Lower lobe of right lung (tissue), 2 donors: ENCODE measurements around the gene SETD3. TPM values are rescaled to one million over a fixed set of nuclear protein-coding genes. Genes with fewer than 3 reads are reported as not detected.

Experiments used
- ATAC-seq, 2 donors: fragments of 200-7000 bp; cut with Tn5 transposase; one replicate each; pipeline ENCODE4 v1.9.1; 2020 to 2022; ENCODE audit warnings: mild to moderate bottlenecking in 2 of 2, moderate library complexity in 2 of 2
- DNase-seq: peaks from one replicate; pipeline ENCODE4 v3.0.0-alpha.2; 2020
- H3K27ac ChIP-seq: fragments of 200-600 bp; one replicate; pipeline ENCODE4 v1.8.0; 2022
- H3K27me3 ChIP-seq: fragments of 200-600 bp; one replicate; pipeline ENCODE4 v1.8.0; 2022; ENCODE audit warnings: low read depth
- H3K36me3 ChIP-seq: fragments of 200-600 bp; one replicate; pipeline ENCODE4 v1.8.0; 2022; ENCODE audit warnings: mild to moderate bottlenecking
- H3K4me1 ChIP-seq: fragments of 200-600 bp; one replicate; pipeline ENCODE4 v1.8.0; 2022
- H3K4me3 ChIP-seq: fragments of 200-600 bp; one replicate; pipeline ENCODE4 v1.8.0; 2022; ENCODE audit warnings: mild to moderate bottlenecking
- H3K9me3 ChIP-seq: fragments of 200-600 bp; one replicate; pipeline ENCODE4 v1.8.0; 2022
- intact Hi-C: fragments of 100-400 bp; cut with DNase I; formaldehyde crosslinking; loops from one replicate; pipeline ENCODE4 v1.11.0; 2022
- total RNA-seq: library from RNA; stranded (reverse); fragmentation: NEBNext Ultra II Directional; extraction: Animal tissue kit (Norgen Biotek cat#: 25700); gene quantifications from one replicate; pipeline ENCODE4 v1.2.1, GENCODE V29; 2021
- TF ChIP-seq, protein P1 (sequence below): fragments of 200-600 bp; IDR thresholded peaks from one replicate; pipeline ENCODE4 v1.8.0; 2022; ENCODE audit warnings: antibody characterized with exemption, mild to moderate bottlenecking
- donor health status: DM: no; HTN: yes; CAD: no; lungs with severe emphysema.

SETD3 gene
- total RNA-seq, 1 donor from 2014 or later: 78.7 TPM

DNA sequence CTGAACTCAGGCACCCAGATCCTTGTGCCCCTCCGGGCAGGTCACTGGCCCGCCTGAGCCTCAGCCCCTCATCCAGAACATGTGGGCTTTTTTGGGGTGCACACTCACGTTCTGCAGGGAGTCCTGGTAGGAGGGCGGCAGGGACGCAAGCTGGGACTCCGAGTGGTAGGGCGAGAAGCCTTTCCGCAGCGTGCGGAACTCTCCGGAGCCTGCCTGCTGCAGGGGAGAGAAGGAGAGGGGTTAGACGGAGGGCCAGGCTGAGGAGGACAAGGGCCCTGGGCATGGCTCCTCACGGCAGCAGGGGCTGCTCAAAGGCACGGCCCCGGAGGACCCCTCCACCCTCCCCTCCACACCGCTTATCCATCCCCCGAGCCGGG lies 41.4 kb upstream of the SETD3 start:
- H3K4me3 ChIP-seq: no peak overlapping the region
- DNase-seq (peak; percentile 39), ATAC-seq (no peak)
- H3K4me1 ChIP-seq: peaks cover 41% of the 10 kb centered on the region
- H3K27me3 ChIP-seq: no peaks in the 10 kb centered on the region
- H3K27ac ChIP-seq: no peak overlapping the region
- intact Hi-C loops: loop anchor here (10.0 kb wide), 1 partner anchor 103 kb away; no protein-coding TSS in a partner anchor
- TF ChIP-seq, protein P1, sequence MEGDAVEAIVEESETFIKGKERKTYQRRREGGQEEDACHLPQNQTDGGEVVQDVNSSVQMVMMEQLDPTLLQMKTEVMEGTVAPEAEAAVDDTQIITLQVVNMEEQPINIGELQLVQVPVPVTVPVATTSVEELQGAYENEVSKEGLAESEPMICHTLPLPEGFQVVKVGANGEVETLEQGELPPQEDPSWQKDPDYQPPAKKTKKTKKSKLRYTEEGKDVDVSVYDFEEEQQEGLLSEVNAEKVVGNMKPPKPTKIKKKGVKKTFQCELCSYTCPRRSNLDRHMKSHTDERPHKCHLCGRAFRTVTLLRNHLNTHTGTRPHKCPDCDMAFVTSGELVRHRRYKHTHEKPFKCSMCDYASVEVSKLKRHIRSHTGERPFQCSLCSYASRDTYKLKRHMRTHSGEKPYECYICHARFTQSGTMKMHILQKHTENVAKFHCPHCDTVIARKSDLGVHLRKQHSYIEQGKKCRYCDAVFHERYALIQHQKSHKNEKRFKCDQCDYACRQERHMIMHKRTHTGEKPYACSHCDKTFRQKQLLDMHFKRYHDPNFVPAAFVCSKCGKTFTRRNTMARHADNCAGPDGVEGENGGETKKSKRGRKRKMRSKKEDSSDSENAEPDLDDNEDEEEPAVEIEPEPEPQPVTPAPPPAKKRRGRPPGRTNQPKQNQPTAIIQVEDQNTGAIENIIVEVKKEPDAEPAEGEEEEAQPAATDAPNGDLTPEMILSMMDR: no peak
- H3K36me3 ChIP-seq: no peaks in the 10 kb centered on the region
- H3K9me3 ChIP-seq: no peaks in the 10 kb centered on the region

DNA sequence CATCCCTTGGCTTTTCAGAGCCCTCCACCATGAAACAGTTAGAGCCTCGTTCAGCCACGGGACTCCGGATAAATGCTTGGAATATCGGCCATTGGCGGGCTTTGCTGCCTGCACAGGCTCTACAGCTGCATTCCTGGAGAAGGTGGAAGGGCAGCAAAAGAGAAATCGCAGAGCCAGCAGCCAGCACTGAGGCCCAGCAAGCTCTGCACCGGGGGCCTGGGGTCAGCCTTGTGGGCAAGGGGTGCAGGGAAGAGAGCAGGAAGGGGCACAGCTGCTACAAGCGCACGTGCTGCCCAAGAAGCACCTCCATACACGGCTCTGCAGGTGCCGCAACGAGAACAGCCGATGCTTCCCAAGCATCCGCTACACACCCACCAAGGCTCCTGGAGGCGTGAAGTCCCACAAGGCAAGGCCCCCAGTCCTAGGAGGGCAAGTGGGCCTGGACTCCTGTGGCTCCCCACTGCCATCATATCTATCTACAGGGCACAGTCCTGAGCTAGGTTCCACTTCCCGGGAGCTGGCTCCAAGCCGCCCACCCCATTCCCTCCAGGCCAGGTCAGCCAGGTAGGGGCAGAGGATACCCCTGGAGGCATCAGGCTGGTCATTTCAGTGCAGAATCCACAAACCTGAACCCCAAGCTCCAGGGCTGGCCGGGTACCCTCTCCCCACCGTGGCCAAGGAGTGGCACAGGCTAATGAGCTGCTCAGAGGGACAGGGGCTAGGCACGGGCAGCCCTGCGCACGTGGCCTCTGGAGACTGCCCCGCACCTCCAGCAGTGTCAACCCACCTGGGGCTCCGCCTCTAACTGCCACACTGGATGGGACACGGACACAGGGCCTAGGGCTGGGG lies 40.7 kb upstream of the SETD3 start:
- peaks cover 41% of the 10 kb centered on the region for H3K4me1 ChIP-seq
- no peak for ATAC-seq
- intact Hi-C loops: loop anchor here (10.0 kb wide), 1 partner anchor 103 kb away; no protein-coding TSS in a partner anchor
- H3K27ac ChIP-seq: no peak overlapping the region
- H3K27me3 ChIP-seq: no peaks in the 10 kb centered on the region
- H3K36me3 ChIP-seq: no peaks in the 10 kb centered on the region
- H3K9me3 ChIP-seq: no peaks in the 10 kb centered on the region
- H3K4me3 ChIP-seq: no peak overlapping the region
- DNase-seq: peak; percentile 24
- TF ChIP-seq, protein P1: no peak

DNA sequence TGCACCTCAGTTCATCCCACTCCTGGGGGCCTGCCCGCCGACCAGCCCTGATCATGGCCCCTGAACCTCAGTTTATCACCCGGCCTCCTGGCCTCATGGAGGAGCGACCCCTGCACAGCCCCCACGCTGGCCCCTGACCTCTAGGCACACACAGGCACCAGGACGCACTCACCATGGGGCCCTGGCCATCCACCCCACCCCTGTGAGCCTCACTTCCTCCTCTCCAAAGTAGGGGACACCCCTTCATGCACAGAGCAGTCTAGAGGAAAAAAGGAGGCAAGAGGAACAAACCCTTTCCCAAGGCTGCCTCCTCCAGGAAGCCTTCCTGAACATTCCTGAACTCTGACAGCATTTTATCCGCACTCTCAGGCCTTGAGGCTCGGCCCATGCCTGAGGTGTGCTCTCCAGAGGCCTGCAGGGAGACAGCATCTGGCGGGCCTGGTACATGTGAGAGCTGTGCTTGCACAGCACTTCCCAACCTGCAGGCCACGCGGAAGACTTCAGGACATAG lies 40.0 kb upstream of the SETD3 start:
- H3K27me3 ChIP-seq: no peaks in the 10 kb centered on the region
- H3K36me3 ChIP-seq: no peaks in the 10 kb centered on the region
- H3K9me3 ChIP-seq: no peaks in the 10 kb centered on the region
- TF ChIP-seq, protein P1: no peak
- no peak overlapping the region for H3K27ac ChIP-seq
- intact Hi-C loops: loop anchor here (10.0 kb wide), 1 partner anchor 104 kb away; no protein-coding TSS in a partner anchor
- DNase-seq (peak; percentile 32), ATAC-seq (no peak)
- no peak overlapping the region for H3K4me3 ChIP-seq
- H3K4me1 ChIP-seq: peaks cover 40% of the 10 kb centered on the region

DNA sequence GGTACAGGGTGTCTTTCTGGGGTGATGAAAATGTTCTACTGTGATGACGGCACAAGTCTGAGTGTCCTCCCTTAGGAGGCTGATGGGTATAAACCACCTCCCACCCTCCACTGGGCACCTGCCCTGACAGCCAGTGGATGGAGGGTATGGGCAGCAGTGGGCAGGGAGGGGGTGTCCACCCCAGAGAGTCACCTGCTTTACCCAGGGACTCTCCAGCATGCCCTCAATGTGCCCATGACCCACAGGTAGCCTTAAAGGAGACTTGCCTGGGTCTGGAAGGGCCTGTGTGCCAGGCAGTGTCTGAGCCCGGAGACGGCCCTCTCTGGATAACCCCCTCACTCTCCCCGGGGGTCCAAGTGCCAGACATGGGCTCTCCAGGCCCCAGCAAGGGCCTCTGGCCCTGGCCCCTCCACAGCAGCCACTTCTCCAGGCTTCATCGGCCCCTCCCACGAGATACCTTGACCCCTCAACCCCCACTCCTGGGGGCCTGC lies 39.3 kb upstream of the SETD3 start:
- H3K4me3 ChIP-seq: no peak overlapping the region
- intact Hi-C loops: loop anchor here (10.0 kb wide), 1 partner anchor 105 kb away; no protein-coding TSS in a partner anchor
- no peak for ATAC-seq
- DNase-seq: peak; percentile 34
- H3K4me1 ChIP-seq: peaks cover 33% of the 10 kb centered on the region
- TF ChIP-seq, protein P1: no peak
- H3K27ac ChIP-seq: no peak overlapping the region
- H3K36me3 ChIP-seq: peaks cover 4% of the 10 kb centered on the region
- H3K27me3 ChIP-seq: no peaks in the 10 kb centered on the region
- H3K9me3 ChIP-seq: no peaks in the 10 kb centered on the region

DNA sequence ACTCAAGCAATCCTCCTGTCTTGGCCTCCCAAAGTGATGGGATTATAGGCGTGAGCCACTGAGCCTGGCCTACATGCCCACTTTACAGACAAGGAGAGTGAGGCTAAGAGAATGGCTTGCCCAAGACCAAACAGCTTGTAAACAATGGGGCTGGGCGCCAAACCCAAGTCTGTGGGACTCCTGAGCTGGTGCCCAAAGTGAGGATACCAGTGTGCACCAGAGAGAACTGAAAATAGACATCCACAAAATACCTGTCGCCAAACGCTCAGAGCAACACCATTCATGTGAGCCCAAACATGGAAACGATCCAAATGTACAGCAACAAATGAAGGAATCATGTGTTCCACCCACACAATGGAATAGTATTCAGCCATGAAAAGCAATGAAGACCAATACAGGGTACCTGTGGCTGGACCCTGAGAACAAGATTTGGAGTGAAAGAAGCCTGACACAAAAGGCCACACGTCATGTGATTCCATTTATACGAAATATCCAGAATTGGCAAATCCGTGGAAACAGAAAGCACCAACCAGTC lies 38.8 kb upstream of the SETD3 start:
- H3K4me1 ChIP-seq: peaks cover 28% of the 10 kb centered on the region
- intact Hi-C loops: no loop called here
- no peak overlapping the region for H3K4me3 ChIP-seq
- peaks cover 9% of the 10 kb centered on the region for H3K36me3 ChIP-seq
- H3K27me3 ChIP-seq: no peaks in the 10 kb centered on the region
- no peak overlapping the region for H3K27ac ChIP-seq
- DNase-seq (no peak), ATAC-seq (no peak)
- H3K9me3 ChIP-seq: no peaks in the 10 kb centered on the region
- TF ChIP-seq, protein P1: no peak
